Cardiac muscle cell (in vitro differentiated cells and primary cell): ENCODE measurements around the gene CCDC73. TPM values are rescaled to one million over a fixed set of nuclear protein-coding genes. Genes with fewer than 3 reads are reported as not detected.

Experiments
- DNase-seq, 2 donors: peaks; one replicate each; pipeline versions ENCODE4 v3.0.0 to v3.0.0-alpha.2; 2010 to 2017; ENCODE audit warnings: low read depth in 1 of 2, low spot score in 1 of 2
- H3K27ac ChIP-seq: fragments of 200-600 bp; sonication (generic); 2 replicates; pipeline ENCODE4 v1.5.1; 2016
- H3K27me3 ChIP-seq: fragments of 200-600 bp; sonication (generic); 2 replicates; pipeline ENCODE4 v1.6.0; 2016; ENCODE audit warnings: control low read depth
- H3K36me3 ChIP-seq: fragments of 200-600 bp; sonication (generic); 2 replicates; pipeline ENCODE4 v1.5.1; 2016; ENCODE audit warnings: control low read depth
- H3K4me1 ChIP-seq: fragments of 200-600 bp; sonication (generic); 2 replicates; pipeline ENCODE4 v1.8.1; 2017; ENCODE audit warnings: low read depth, mild to moderate bottlenecking, mixed run types
- H3K4me3 ChIP-seq: fragments of 200-600 bp; sonication (generic); 2 replicates; pipeline ENCODE4 v1.5.1; 2016; ENCODE audit warnings: mild to moderate bottlenecking
- H3K9me3 ChIP-seq: fragments of 200-600 bp; sonication (generic); 2 replicates; pipeline ENCODE4 v1.5.1; 2017; ENCODE audit warnings: low read depth, mild to moderate bottlenecking, control low read depth
- CTCF ChIP-seq: IDR thresholded peaks from 2 replicates; pipeline ENCODE4 v1.5.1; 2012; ENCODE audit warnings: low read depth, mild to moderate bottlenecking, low read length
- polyA plus RNA-seq: library from polyadenylated mRNA; unstranded; fragments of >200 nt; fragmentation: Nextera tagmentation; extraction: Ambion mirVana; gene quantifications from 2 replicates; pipeline ENCODE4 v1.2.1, GENCODE V29; 2016
- total RNA-seq: library from RNA; depleted of rRNA; stranded (reverse); fragments of >200 nt; gene quantifications from 2 replicates; pipeline ENCODE4 v1.2.3, GENCODE V29; 2016

Gene CCDC73
- total RNA-seq (not detected in 2 replicates), polyA plus RNA-seq (0.76 TPM in 1 of 2 replicates, not detected in the other)

GRCh38 chr11:32794439-32794838 is at the start of gene CCDC73:
CCDC73 (minus strand) TSS chr11:32794662; CDS start chr11:32760243, 34,419 bp downstream.
- no peak for DNase-seq
- Histone ChIP-seq H3K27ac (no peak within 1 kb of the TSS), H3K36me3 (no peaks in the 10 kb centered on the region), H3K4me3 (no peak within 1 kb of the TSS), H3K27me3 (peaks cover 30% of the 10 kb centered on the region), H3K4me1 (no peaks in the 10 kb centered on the region), H3K9me3 (no peaks in the 10 kb centered on the region)
- TF ChIP-seq CTCF, result no peak

GRCh38 chr11:32843544-32843943 is 49.1 kb upstream of the CCDC73 start:
- no peak overlapping the region for H3K27ac ChIP-seq

GRCh38 chr11:32840587-32840986 is 46.1 kb upstream of the CCDC73 start:
- Histone ChIP-seq H3K9me3 (no peaks in the 10 kb centered on the region), H3K27me3 (no peaks in the 10 kb centered on the region), H3K36me3 (no peaks in the 10 kb centered on the region), H3K27ac (no peak overlapping the region), H3K4me1 (no peaks in the 10 kb centered on the region), H3K4me3 (no peak overlapping the region)
- TF ChIP-seq CTCF, result no peak
- DNase-seq, result no peak

More at GRCh38 chr11:32843544-32843943, 49.1 kb upstream of the CCDC73 start:
- no peak for TF ChIP-seq CTCF
- no peaks in the 10 kb centered on the region for H3K36me3 ChIP-seq
- H3K4me3 ChIP-seq, result no peak overlapping the region
- no peaks in the 10 kb centered on the region for H3K9me3 ChIP-seq
- no peak for DNase-seq
- no peaks in the 10 kb centered on the region for H3K4me1 ChIP-seq
- H3K27me3 ChIP-seq, result no peaks in the 10 kb centered on the region

- no peak for TF ChIP-seq CTCF
- Histone ChIP-seq H3K9me3 (no peaks in the 10 kb centered on the region), H3K4me1 (no peaks in the 10 kb centered on the region), H3K36me3 (no peaks in the 10 kb centered on the region), H3K27ac (no peak overlapping the region), H3K4me3 (no peak overlapping the region), H3K27me3 (no peaks in the 10 kb centered on the region)
- DNase-seq, result no peak
Measured at GRCh38 chr11:32839308-32839707, 44.8 kb upstream of the CCDC73 start.

- no peak for TF ChIP-seq CTCF
- Histone ChIP-seq H3K9me3 (no peaks in the 10 kb centered on the region), H3K27me3 (no peaks in the 10 kb centered on the region), H3K36me3 (no peaks in the 10 kb centered on the region), H3K27ac (no peak overlapping the region), H3K4me1 (no peaks in the 10 kb centered on the region), H3K4me3 (no peak overlapping the region)
- DNase-seq, result peak in 1 of 2 donors; percentile 22
Measured at GRCh38 chr11:32838505-32839274, 44.2 kb upstream of the CCDC73 start.
